OCI-LY7 (cell line): ENCODE measurements around the gene TCTN1.

ENCODE experiments used
- EZH2phosphoT487 ChIP-seq: fragments of 200-600 bp; sonication (generic); IDR thresholded peaks from 2 replicates; pipeline ENCODE4 v1.6.1; 2018; ENCODE audit warnings: low read depth, borderline replicate concordance, mild to moderate bottlenecking, mixed run types, antibody characterized with exemption, low read length, moderate library complexity, mixed read lengths
- TF ChIP-seq, protein P1 (sequence below): fragments of 200-600 bp; sonication (generic); conservative IDR thresholded peaks from 2 replicates; pipeline ENCODE4 v1.5.1; 2014; ENCODE audit warnings: mild to moderate bottlenecking, antibody characterized with exemption, low read length, moderate library complexity, mixed read lengths

- TF ChIP-seq, protein P1, sequence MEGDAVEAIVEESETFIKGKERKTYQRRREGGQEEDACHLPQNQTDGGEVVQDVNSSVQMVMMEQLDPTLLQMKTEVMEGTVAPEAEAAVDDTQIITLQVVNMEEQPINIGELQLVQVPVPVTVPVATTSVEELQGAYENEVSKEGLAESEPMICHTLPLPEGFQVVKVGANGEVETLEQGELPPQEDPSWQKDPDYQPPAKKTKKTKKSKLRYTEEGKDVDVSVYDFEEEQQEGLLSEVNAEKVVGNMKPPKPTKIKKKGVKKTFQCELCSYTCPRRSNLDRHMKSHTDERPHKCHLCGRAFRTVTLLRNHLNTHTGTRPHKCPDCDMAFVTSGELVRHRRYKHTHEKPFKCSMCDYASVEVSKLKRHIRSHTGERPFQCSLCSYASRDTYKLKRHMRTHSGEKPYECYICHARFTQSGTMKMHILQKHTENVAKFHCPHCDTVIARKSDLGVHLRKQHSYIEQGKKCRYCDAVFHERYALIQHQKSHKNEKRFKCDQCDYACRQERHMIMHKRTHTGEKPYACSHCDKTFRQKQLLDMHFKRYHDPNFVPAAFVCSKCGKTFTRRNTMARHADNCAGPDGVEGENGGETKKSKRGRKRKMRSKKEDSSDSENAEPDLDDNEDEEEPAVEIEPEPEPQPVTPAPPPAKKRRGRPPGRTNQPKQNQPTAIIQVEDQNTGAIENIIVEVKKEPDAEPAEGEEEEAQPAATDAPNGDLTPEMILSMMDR = no peak
- TF ChIP-seq EZH2phosphoT487 = no peak
Observed at GRCh38 chr12:110679201-110679600, 65.3 kb downstream of the TCTN1 start.
